Ectodermal cell (in vitro differentiated cells): ENCODE results near the gene CNNM2.

Experiments
- H3K27ac ChIP-seq: 2 replicates; pipeline ENCODE4 v1.7.0; 2013; ENCODE audit warnings: mild to moderate bottlenecking, low read depth, low read length; ENCODE audit not compliant: insufficient read depth, poor library complexity, severe bottlenecking
- H3K27me3 ChIP-seq: 2 replicates; pipeline ENCODE4 v1.7.0; 2013; ENCODE audit warnings: mild to moderate bottlenecking, low read length; ENCODE audit not compliant: insufficient read depth, control insufficient read depth, poor library complexity, severe bottlenecking
- H3K36me3 ChIP-seq: one replicate; pipeline ENCODE4 v1.7.0; 2013; ENCODE audit warnings: low read length; ENCODE audit not compliant: control insufficient read depth, insufficient read depth
- H3K4me1 ChIP-seq: one replicate; pipeline ENCODE4 v1.7.0; 2013; ENCODE audit warnings: low read length; ENCODE audit not compliant: control insufficient read depth, insufficient read depth
- H3K4me3 ChIP-seq: 2 replicates; pipeline ENCODE4 v1.7.0; 2013; ENCODE audit warnings: low read depth, low read length, control low read depth; ENCODE audit not compliant: insufficient read depth
- H3K9me3 ChIP-seq: 2 replicates; pipeline ENCODE4 v1.7.0; 2013; ENCODE audit warnings: mild to moderate bottlenecking, low read length, moderate library complexity; ENCODE audit not compliant: control insufficient read depth
- WGBS, 2 experiments: methylation state at CpG; one replicate each; pipeline ENCODE4 v1.1.7; 2013; ENCODE audit warnings: missing lambda C conversion rate in 2 of 2; 5-methylcytosine and 5-hydroxymethylcytosine counted together

Gene CNNM2

DNA sequence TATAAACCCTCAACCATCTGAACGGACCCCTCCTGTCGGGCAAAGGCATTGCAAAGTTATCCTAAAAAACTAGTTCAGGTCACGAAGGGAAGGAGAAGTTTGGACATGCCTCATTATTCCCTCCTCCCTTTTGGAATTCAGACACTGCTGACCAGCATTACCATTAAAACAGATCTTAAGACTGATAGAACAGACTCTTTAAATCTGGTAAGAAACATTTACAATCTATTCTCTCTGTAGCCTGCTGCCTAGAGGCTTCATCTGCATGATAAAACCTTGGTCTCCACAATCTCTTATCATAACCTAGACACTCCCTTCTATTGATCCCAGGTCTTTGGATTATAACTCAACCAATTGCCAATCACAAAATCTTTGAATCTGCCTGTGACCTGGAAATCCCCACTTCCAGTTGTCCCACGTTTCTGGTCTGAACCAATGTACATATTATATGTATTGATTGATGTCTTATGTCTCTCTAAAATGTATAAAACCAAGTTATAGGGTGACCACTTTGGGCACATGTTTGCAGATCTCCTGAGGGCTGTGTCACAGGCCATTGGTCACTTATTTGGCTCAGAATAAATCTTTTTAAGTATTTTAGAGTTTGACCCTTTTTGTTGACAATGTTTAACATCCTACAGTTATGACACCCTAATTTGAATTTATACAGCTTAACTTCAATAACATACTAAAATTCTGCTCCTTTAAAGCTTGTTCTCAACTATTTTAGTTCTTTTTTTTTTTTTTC, 23.5 kb upstream of the CNNM2 start:
- H3K27me3 ChIP-seq: no peaks in the 10 kb centered on the region
- no peaks in the 10 kb centered on the region for H3K4me1 ChIP-seq
- no peaks in the 10 kb centered on the region for H3K9me3 ChIP-seq
- H3K27ac ChIP-seq: no peak overlapping the region
- WGBS, 2 experiments: 90 to 92% methylated on average over 3 to 4 of the region's 4 CpGs
- H3K4me3 ChIP-seq: no peak overlapping the region
- peaks cover 10% of the 10 kb centered on the region for H3K36me3 ChIP-seq

GRCh38 chr10:102900006-102900405, 18.1 kb upstream of the CNNM2 start:
- 95% methylated on average over 3 of the region's 3 CpGs; no CpG with 5 or more reads in 1 of the 2 experiments for WGBS, 2 experiments

DNA sequence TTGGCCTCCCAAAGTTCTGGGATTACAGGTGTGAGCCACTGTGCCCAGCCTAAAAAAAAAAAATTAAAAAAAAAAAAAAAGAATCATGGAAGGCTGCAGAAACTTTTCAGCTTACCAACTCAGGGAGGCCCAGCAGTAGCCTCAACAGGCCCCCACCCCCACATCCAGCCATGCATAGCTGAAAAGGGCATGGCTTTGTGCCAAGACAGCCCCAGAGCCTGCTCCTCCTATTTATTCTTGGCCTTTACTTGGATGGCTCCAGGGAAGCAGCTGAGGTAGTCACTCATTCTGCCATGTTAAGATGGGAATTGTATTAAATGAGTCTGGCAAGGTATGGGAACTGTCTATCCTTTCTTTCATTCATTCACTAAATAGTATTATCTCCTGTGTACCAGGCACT, 13.7 kb upstream of the CNNM2 start:
- Histone ChIP-seq H3K4me1 (no peaks in the 10 kb centered on the region), H3K36me3 (no peaks in the 10 kb centered on the region), H3K9me3 (no peaks in the 10 kb centered on the region), H3K27ac (no peak overlapping the region), H3K27me3 (no peaks in the 10 kb centered on the region), H3K4me3 (no peak overlapping the region)

More at GRCh38 chr10:102900006-102900405, 18.1 kb upstream of the CNNM2 start:
- Histone ChIP-seq H3K4me1 (no peaks in the 10 kb centered on the region), H3K27ac (no peak overlapping the region), H3K4me3 (no peak overlapping the region), H3K9me3 (no peaks in the 10 kb centered on the region), H3K27me3 (no peaks in the 10 kb centered on the region), H3K36me3 (no peaks in the 10 kb centered on the region)

GRCh38 chr10:102906507-102906906, 11.6 kb upstream of the CNNM2 start:
- no peaks in the 10 kb centered on the region for H3K36me3 ChIP-seq
- no peak overlapping the region for H3K27ac ChIP-seq
- H3K9me3 ChIP-seq: no peaks in the 10 kb centered on the region
- 95 to 96% methylated on average over 2 to 4 of the region's 4 CpGs for WGBS, 2 experiments
- no peaks in the 10 kb centered on the region for H3K27me3 ChIP-seq
- H3K4me3 ChIP-seq: no peak overlapping the region
- no peaks in the 10 kb centered on the region for H3K4me1 ChIP-seq

DNA sequence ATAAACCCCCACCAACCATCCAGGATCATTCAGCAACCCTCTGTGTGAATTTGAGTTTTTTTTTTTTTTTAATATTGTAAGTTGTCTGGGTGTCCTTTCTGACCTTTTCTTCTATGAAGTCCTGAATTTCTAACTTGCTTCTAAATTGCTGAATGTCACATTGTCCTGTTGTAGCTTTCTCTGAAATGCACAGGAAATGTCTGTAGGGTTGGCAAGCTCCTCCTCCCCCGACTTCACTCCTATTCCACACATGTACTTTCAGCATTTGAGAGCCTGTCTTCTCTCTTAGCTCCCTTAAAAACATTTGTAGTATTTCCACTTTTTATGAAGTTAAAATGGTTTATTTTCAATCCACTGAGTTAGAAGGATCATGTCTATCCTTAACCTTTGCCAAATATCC, 3.3 kb upstream of the CNNM2 start:
- no peak overlapping the region for H3K27ac ChIP-seq
- H3K9me3 ChIP-seq: no peaks in the 10 kb centered on the region
- no peaks in the 10 kb centered on the region for H3K36me3 ChIP-seq
- 80 to 94% methylated on average over 1 of the region's 1 CpG for WGBS, 2 experiments
- no peaks in the 10 kb centered on the region for H3K4me1 ChIP-seq
- H3K27me3 ChIP-seq: peaks cover 18% of the 10 kb centered on the region
- H3K4me3 ChIP-seq: no peak overlapping the region

- Histone ChIP-seq H3K4me1 (no peaks in the 10 kb centered on the region), H3K27me3 (peaks cover 21% of the 10 kb centered on the region), H3K27ac (no peak overlapping the region), H3K9me3 (no peaks in the 10 kb centered on the region), H3K36me3 (no peaks in the 10 kb centered on the region), H3K4me3 (no peak overlapping the region)
- WGBS, 2 experiments: 88 to 89% methylated on average over 7 of the region's 7 CpGs
These were observed 1.9 kb upstream of the CNNM2 start for GRCh38 chr10:102916173-102916572.

DNA sequence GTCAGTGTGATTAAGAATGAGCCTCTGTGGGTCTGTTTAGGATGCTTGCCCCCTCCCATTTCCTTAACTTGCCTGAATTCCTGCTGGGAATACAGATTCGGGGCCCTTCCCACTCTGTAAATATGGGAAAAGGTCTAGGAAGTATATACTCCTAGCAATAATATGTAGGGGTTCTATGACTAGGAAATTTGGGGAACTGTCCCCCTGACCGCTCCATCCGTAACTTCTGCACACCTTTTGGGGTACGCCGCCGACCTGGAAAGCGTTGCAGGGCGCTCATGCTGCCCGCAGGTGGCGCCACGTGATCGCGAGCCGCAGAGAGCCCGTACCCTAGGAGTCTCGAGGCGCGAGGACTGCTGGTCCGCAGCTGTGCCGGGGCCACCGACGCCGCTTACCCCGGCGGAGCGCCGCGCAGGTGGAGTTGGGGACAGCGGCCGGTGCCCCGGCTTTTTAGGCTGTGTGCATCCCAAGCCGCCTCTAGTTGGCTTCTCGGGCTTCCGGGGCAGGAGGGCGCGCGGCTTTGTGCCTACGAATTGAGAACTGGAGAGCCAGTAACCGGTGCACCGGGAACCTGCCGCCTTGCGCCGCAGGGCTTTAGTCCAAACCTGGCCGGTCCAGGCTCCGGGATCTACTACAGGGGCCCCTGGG, 656 bp upstream of the CNNM2 start:
- peak overlapping the region; percentile 83 for H3K4me3 ChIP-seq
- 0 to 1% methylated on average over 45 of the region's 45 CpGs for WGBS, 2 experiments
- H3K9me3 ChIP-seq: no peaks in the 10 kb centered on the region
- H3K4me1 ChIP-seq: no peaks in the 10 kb centered on the region
- peak overlapping the region; percentile 89 for H3K27ac ChIP-seq
- H3K36me3 ChIP-seq: no peaks in the 10 kb centered on the region
- peaks cover 21% of the 10 kb centered on the region for H3K27me3 ChIP-seq

- Histone ChIP-seq H3K36me3 (no peaks in the 10 kb centered on the region), H3K4me3 (peak overlapping the region; percentile 83), H3K27ac (no peak overlapping the region), H3K27me3 (peaks cover 21% of the 10 kb centered on the region), H3K9me3 (no peaks in the 10 kb centered on the region), H3K4me1 (no peaks in the 10 kb centered on the region)
- 1% methylated on average over 49 of the region's 49 CpGs for WGBS, 2 experiments
These were observed 737 bp downstream of the CNNM2 start for GRCh38 chr10:102918817-102919245.

- Histone ChIP-seq H3K27me3 (peaks cover 21% of the 10 kb centered on the region), H3K4me3 (peak overlapping the region; percentile 83), H3K36me3 (no peaks in the 10 kb centered on the region), H3K4me1 (no peaks in the 10 kb centered on the region), H3K27ac (no peak overlapping the region), H3K9me3 (no peaks in the 10 kb centered on the region)
- 4% methylated on average over 47 of the region's 47 CpGs for WGBS, 2 experiments
These were observed 1.3 kb downstream of the CNNM2 start for GRCh38 chr10:102919246-102919959.
